Measurements from ENCODE around the gene PEX7.

DNA sequence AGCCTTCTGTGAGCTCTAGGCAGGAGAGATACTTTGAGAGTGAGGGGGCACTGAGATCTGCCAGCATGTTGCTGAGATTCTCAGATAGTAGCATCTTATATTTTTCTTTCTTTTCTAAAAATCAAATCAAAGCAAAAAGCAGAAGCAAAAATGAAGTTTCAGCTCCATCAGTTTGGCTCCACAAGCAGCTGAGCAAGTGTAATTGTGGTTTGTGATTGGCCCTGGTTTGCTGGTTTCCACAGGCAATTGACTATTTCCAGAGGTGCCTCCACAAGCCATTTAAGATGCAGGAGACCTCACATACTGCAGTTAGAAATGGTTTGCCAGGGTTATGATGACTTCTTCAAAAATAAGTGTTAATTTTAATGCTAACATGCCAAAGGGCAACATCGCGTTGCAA lies 104.0 kb downstream of the PEX7 start:
- TF ChIP-seq FOXM1 (IDR thresholded peaks at IDR 0.05; ENCODE audit: borderline replicate concordance, low read depth) (no peak), CEBPB (IDR thresholded peaks at IDR 0.05) (no peak), EP300 (IDR thresholded peaks at IDR 0.05; ENCODE audit: borderline replicate concordance) (no peak), ZBTB7A (IDR thresholded peaks at IDR 0.05; ENCODE audit: low read depth) (no peak), REST (IDR thresholded peaks at IDR 0.05; ENCODE audit: low read depth) (no peak), YY1 (IDR thresholded peaks at IDR 0.05; ENCODE audit: low read depth) (no peak), USF1 (IDR thresholded peaks at IDR 0.05) (no peak), EGR1 (IDR thresholded peaks at IDR 0.05) (no peak), TEAD4 (IDR thresholded peaks at IDR 0.05) (no peak), RAD21 (IDR thresholded peaks at IDR 0.05; ENCODE audit: low read depth) (no peak)
- TF ChIP-seq, protein P1, sequence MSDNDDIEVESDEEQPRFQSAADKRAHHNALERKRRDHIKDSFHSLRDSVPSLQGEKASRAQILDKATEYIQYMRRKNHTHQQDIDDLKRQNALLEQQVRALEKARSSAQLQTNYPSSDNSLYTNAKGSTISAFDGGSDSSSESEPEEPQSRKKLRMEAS (IDR thresholded peaks at IDR 0.05) = no peak
